ENCODE results near the gene RAPGEF1.

RAPGEF1 gene

DNA sequence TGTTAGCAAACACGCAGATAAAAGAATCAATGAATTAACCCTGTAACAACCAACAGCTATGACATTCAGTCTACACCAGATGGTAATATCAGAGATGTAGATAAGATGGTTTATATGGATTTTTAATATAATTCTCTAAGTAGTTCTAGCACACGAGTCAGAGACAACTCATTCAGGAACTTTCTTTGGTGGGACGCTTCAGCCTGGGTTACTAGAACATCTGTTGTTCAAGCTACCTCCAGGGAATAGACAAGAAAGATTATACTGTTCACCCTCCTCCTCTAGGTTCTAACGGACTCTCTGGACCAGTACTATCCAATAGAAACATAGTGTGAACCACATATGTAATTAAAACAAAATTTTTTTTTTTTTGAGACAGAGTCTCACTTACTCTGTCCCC, 73.8 kb downstream of the RAPGEF1 start:
- no peak for TF ChIP-seq SIN3A (IDR thresholded peaks at IDR 0.05; ENCODE audit: borderline replicate concordance, insufficient read depth, low read length)
- TF ChIP-seq TAF1 (IDR thresholded peaks at IDR 0.05; ENCODE audit: borderline replicate concordance, insufficient read depth, low read length), result no peak
- no peak for TF ChIP-seq POLR2AphosphoS5 (IDR thresholded peaks at IDR 0.05; ENCODE audit: low read depth, low read length)
- TF ChIP-seq, protein P1, sequence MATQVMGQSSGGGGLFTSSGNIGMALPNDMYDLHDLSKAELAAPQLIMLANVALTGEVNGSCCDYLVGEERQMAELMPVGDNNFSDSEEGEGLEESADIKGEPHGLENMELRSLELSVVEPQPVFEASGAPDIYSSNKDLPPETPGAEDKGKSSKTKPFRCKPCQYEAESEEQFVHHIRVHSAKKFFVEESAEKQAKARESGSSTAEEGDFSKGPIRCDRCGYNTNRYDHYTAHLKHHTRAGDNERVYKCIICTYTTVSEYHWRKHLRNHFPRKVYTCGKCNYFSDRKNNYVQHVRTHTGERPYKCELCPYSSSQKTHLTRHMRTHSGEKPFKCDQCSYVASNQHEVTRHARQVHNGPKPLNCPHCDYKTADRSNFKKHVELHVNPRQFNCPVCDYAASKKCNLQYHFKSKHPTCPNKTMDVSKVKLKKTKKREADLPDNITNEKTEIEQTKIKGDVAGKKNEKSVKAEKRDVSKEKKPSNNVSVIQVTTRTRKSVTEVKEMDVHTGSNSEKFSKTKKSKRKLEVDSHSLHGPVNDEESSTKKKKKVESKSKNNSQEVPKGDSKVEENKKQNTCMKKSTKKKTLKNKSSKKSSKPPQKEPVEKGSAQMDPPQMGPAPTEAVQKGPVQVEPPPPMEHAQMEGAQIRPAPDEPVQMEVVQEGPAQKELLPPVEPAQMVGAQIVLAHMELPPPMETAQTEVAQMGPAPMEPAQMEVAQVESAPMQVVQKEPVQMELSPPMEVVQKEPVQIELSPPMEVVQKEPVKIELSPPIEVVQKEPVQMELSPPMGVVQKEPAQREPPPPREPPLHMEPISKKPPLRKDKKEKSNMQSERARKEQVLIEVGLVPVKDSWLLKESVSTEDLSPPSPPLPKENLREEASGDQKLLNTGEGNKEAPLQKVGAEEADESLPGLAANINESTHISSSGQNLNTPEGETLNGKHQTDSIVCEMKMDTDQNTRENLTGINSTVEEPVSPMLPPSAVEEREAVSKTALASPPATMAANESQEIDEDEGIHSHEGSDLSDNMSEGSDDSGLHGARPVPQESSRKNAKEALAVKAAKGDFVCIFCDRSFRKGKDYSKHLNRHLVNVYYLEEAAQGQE (IDR thresholded peaks at IDR 0.05; ENCODE audit: insufficient read depth in 1 of 2, low read depth in 2 of 2, low read length in 2 of 2), result no peak
- no peak for TF ChIP-seq FOXP2 (optimal IDR thresholded peaks at IDR 0.05; ENCODE audit: borderline replicate concordance, extremely low read depth, extremely low read length, insufficient read depth)

GRCh38 chr9:131663288-131663687, 76.6 kb downstream of the RAPGEF1 start:
- TF ChIP-seq FOXP2 (optimal IDR thresholded peaks at IDR 0.05; ENCODE audit: borderline replicate concordance, extremely low read depth, extremely low read length, insufficient read depth) (no peak), POLR2AphosphoS5 (IDR thresholded peaks at IDR 0.05; ENCODE audit: low read depth, low read length) (no peak), SIN3A (IDR thresholded peaks at IDR 0.05; ENCODE audit: borderline replicate concordance, insufficient read depth, low read length) (no peak), TAF1 (IDR thresholded peaks at IDR 0.05; ENCODE audit: borderline replicate concordance, insufficient read depth, low read length) (no peak)
- TF ChIP-seq, protein P1 (IDR thresholded peaks at IDR 0.05; ENCODE audit: insufficient read depth in 1 of 2, low read depth in 2 of 2, low read length in 2 of 2), result no peak

DNA sequence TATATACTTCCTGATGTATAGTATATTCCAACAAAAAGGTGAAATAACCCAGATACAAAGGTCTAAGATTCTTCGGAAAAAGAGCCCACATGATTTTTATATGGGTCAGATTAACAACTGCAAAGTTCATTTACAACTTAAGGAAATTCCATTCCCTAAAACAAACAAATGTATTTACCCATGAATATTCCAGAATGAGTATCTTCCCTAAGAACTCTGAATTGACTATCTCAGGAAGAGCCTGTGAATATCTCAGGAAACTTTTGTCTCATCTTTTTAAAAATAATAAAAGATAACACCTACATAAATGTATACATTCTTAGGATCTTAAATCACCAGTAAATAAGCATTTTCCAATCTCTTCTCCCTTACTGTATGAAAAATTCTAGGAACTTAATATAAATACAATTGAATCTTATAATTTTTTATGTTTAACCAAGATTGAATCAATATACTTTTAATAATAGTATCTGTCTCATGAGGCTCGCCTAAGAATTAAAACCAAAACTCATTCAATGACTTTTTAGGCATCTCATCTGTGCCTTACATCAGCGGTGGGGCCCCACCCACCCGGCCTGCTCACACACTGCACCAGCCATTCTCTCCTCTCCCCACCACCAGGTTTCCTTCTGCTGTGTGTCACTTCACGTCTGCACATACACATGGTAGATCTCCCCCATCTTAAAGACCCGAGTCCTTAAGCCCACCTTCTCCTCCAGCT, 78.1 kb downstream of the RAPGEF1 start:
- TF ChIP-seq, protein P1 (IDR thresholded peaks at IDR 0.05; ENCODE audit: insufficient read depth in 1 of 2, low read depth in 2 of 2, low read length in 2 of 2), result no peak
- TF ChIP-seq SIN3A (IDR thresholded peaks at IDR 0.05; ENCODE audit: borderline replicate concordance, insufficient read depth, low read length) (no peak), TAF1 (IDR thresholded peaks at IDR 0.05; ENCODE audit: borderline replicate concordance, insufficient read depth, low read length) (no peak), POLR2AphosphoS5 (IDR thresholded peaks at IDR 0.05; ENCODE audit: low read depth, low read length) (no peak), FOXP2 (optimal IDR thresholded peaks at IDR 0.05; ENCODE audit: borderline replicate concordance, extremely low read depth, extremely low read length, insufficient read depth) (no peak)

DNA sequence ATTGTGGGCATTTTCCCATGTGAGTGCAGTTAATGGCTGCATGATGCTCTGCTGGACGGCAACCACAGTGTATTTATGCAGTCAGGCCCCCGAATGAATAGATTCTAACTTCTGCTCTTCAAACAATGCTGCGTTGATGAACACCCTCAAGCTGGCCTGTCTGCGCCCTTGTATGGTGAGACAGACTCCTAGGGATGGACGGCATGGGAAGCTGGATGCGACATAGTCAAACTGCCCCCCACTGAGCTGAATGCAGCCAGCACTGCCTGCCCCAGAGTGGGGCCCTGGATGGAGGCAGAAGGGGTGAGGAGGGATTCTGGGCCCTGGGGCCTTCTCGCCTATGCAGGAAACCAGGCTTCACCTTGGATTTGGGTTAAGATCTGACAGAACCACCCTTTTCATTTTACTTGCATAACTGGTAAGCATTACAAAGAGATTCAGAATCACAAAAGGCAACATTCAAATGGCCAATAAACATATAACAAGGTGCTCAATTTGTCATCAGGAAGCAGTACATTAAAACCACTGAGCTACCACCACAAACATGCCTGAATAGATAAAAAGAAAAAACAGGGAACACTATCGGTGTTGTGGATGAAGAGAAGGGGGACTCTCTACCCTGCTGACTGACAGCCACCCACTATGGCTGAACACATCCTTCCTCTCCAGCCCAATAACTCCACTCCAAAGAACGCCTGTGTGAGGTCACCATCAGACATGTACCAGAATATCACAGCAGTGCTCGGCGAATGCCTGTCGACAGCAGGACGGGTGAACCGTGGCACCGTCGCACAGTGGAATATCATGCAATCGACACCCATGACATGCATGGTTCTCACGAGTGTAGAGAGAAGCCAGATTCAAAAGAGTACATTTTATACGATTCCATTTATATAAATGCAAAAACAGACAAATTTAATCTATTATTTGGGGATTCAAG, 79.1 kb downstream of the RAPGEF1 start:
- no peak for TF ChIP-seq TAF1 (IDR thresholded peaks at IDR 0.05; ENCODE audit: borderline replicate concordance, insufficient read depth, low read length)
- TF ChIP-seq POLR2AphosphoS5 (IDR thresholded peaks at IDR 0.05; ENCODE audit: low read depth, low read length), result no peak
- no peak for TF ChIP-seq FOXP2 (optimal IDR thresholded peaks at IDR 0.05; ENCODE audit: borderline replicate concordance, extremely low read depth, extremely low read length, insufficient read depth)

DNA sequence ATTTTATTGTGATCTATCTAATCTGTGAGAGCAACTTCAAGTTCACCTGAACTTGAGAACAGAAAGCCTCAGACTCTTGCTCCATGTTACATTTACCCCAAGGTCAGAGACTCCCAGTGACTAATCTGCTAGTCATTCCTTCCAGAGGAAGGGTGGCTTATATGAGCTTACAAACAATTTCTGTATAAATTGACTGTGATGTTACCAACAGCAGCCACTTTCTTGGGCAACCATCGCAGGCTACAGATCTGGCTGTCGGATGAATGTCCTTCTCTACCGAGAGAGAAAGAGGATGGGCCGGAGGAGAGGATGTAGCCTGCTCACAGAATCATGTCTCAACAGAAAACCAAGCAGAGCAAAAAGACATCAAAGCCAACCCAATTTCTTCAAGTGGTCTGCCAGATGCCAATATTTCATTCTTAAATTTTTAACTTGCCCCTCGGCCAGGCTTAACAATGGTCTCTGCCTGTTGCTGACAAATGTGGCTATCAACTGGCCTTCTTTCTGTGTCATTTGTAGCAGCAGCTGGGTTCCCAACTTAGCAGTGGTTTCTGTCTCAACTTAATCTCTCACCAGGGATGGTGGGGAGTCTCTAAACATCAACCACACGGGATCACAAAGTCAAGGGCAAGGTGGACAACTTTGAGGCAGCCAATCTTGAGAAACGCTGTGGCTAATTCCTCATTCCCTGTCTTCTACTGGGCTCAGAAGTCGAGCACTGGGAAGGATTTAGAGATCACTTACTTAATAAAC, 81.3 kb downstream of the RAPGEF1 start:
- no peak for TF ChIP-seq FOXP2 (optimal IDR thresholded peaks at IDR 0.05; ENCODE audit: borderline replicate concordance, extremely low read depth, extremely low read length, insufficient read depth)
- TF ChIP-seq, protein P1 (IDR thresholded peaks at IDR 0.05; ENCODE audit: insufficient read depth in 1 of 2, low read depth in 2 of 2, low read length in 2 of 2), result no peak
